Ecto neural progenitor cell (in vitro differentiated cells): ENCODE data around the gene FAM20C.

Experiments used
- DNase-seq: peaks from one replicate; pipeline ENCODE4 v3.0.0-alpha.2; 2018; ENCODE audit warnings: low spot score

Gene FAM20C

GRCh38 chr7:209906-210305 is 17.5 kb downstream of the FAM20C start:
- no peak for DNase-seq

GRCh38 chr7:210401-210925 is 18.1 kb downstream of the FAM20C start:
- DNase-seq = no peak

DNA sequence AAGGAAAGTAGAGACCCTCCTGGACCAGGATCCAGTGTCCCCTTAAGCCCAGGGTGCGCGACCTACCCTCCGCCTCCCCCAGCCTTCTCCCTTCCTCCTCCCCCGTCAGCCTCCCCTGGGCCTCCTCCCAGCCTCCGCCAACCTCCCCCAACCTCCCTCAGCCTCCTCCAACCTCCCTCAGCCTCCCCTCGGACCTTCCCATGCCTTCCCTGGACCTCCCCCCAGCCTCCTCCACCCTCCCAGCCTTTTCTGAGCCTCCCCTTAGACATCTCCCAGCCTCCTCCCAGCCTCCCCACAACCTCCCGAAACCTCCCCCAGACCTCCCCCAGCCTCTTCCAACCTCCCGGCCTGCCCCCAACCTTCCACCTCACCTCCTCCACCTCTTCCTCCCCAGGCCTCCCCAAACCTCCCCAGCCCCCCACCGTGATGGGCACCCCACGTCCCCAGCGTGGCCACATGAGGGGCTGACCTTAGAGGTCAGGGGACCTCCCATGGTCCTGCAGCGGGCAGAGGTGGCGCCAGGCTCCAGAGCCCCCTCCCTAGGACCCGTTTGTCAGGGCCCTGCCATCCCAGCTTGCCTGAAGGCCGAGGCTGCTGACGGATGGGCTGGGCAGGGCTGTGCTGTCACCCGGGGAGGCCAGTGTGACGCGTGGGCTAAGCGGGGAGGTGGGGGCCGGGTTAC is 18.8 kb downstream of the FAM20C start:
- DNase-seq = no peak

- DNase-seq = no peak
Observed at GRCh38 chr7:211715-212058, 19.3 kb downstream of the FAM20C start.

DNA sequence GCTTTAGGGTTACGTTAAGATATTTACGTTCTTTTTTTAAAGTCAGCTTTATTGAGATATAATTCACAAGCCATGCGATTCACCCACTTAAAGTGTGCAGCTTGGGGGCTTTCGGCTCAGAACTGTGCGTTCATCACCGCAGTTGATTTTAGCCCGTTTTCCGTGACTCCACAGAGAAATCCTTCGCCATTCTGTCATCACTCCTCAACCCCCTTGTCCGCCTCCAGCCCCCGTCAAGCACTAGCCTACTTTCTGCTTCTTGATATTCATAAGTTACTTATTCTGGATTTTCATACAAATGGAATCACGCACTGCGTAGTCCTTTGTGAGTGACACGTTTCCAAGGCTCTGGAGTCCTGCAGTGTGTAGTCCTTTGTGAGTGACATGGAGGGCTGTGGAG is 20.4 kb downstream of the FAM20C start:
- no peak for DNase-seq

GRCh38 chr7:213324-213993 is 21.1 kb downstream of the FAM20C start:
- DNase-seq = no peak

DNA sequence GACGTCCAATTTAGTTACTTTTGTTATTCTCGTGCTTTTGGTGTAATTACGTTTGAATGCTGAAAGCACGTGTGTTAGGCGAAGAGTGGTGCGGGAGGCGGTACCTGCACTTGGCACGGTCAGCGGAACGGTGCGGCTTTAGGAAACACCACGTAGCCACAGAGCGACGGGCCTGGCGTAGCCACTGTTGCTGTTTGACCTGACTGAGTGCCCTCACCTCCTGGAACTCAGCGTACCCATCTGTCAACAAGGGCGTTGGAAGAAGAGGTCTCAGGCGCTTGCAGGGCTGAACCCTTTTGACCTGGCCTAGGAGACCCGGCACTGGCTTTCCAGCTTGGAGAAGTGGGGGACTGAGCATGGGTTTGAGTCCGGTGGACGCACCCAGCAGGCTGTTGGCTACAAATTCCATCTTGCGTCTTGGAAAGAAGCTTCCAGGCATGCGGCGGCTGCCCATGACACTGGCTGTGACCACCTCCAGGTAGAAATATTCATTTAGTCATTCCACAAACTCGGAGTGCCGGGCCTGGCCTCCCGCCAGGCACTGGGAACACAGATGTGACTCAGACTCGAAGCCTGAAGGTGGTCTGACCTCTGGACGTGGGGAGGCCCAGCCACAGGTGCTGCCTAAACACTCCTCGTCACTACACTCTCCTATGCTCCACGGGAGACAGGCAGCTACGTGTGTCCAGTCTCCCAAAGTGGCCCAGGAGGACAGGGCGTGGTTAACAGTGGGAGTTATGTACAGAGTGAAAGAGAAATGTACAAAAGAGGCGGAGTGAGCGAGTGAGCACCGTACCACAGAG is 22.2 kb downstream of the FAM20C start:
- no peak for DNase-seq

- DNase-seq = no peak
Observed at GRCh38 chr7:216360-217300, 24.3 kb downstream of the FAM20C start.

GRCh38 chr7:217781-218180 is 25.4 kb downstream of the FAM20C start:
- no peak for DNase-seq

GRCh38 chr7:218316-218715 is 25.9 kb downstream of the FAM20C start:
- no peak for DNase-seq

DNA sequence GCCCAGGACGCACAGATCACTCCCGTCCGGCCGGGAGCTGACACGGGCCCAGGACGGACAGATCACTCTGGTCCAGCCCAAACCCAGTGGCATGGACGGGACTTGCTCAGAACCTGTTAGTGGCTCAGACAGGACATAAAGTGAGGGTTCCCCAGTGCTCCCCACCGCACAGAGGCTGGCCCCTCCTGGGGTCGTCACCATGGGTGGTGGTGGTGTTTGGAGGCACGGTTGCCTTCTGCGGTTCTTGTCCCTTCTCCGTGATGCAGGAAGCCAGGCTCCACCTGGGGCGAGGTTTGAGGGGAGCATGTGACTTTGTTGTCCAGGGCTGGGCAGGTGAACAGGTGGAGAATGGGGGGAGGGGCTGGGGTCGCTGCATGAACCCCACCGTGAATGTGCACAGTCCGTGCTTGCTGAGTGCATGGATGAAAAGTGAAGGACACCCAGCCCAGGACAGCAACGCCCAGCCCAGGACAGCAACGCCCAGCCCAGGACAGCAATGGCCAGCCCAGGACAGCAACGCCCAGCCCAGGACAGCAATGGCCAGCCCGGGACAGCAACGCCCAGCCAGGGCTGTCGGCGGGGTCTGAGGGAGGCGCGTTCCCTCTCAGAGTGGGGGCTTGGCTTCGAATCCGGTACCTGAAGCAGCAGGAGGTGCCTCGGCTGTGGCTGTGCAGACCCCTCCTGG is 26.7 kb downstream of the FAM20C start:
- no peak for DNase-seq

- DNase-seq = no peak
Observed at GRCh38 chr7:219581-220150, 27.3 kb downstream of the FAM20C start.

- DNase-seq = peak; percentile 75
Observed at GRCh38 chr7:220151-220841, 27.9 kb downstream of the FAM20C start.

DNA sequence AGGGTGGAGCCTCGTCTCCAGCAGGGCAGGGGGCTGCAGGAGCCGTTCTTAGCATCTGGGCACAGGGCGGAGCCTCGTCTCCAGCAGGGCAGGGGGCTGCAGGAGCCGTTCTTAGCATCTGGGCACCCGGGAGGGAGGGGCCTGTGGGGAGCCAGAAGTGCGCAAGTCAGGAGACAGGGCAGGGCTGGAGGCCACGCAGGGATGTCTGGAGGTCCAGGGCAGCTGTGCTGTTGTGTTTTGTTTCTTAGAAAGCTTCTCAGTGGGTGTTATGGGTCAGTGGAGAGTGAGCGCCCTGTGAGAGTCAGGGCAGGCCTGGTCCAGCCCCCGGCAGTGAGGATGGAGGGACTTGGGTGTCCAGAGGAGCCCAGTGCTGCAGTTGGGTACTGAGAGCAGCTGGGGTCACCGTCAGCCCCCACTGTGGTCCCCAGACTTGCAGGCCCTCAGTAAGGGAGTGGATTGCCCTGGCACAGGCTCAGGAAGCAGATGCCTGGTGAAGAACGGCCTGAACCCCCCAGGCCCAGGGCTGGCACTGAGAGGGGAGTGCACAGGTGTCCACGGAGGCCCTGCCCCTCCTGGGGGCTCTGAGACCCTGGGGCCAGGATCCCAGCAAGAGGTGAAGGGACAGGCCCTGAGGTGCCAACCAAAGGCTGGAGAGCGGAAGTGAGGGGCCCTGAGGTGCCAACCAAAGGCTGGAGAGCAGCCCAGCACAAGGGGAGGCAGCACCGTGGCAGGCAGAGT is 29.8 kb downstream of the FAM20C start:
- no peak for DNase-seq

DNA sequence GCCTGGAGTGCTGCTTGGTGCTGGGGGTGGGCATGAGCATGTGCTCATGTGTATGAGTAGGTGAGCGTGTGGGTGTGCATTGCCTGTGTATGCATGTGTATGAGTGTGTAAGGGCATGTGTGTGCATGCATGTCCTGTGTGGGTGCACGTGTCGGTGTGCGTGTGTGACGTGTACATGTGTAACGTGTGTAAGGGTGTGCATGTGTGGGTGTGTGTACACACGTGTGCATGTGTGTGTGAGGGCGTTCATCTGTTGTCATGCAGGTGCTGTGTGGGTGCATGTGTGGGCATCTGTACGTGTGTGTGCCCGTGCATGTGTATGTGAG is 30.3 kb downstream of the FAM20C start:
- no peak for DNase-seq

DNA sequence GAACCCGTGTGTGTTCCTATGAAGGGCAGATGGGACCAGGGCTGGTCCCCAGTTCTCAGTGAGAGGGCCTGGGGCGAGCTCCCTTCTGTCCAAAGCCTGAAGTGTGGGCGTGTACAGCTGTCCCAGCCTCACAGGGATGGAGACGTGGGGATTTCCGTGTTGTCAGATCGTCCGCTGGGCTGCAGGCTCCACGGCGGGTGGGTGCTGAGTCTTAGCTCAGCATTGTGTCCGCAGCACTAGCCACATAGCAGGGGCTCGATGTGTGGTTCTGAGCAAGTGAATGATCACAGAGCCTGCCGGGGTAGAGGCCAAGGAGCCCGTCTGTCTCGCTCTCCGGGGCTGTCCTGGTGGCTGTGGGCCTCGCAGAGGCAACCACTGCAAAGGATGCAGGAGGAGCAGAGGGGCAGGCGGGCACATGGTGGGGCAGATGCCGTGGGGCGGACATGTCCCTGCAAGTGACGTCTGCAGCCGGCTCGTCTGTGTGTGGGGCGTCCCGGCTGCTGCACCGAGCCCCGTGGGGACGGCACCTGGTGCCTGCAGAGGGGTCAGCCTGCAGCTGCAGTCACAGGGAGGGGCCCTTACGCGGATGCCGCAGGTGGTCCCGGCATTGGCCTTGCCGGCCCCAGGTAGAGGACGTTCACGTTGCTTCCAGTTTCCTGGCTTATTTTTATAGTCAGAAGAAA is 30.9 kb downstream of the FAM20C start:
- DNase-seq = no peak

DNA sequence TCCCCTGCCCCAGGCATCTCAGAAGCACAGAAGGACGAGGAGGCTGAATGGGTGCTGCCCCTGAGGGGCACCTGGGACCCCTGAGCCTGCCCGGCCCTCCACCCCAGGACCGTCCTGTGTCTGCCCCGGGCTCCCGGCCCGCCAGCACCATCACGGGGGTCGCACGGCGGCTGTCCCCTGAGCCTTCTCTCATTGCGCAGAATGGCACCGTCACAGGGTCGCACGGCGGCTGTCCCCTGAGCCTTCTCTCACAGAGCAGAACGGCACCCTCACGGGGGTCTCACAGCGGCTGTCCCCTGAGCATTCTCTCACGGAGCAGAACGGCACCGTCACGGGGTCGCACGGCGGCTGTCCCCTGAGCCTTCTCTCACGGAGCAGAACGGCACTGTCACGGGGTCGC is 31.5 kb downstream of the FAM20C start:
- no peak for DNase-seq

- no peak for DNase-seq
Observed at GRCh38 chr7:226281-226895, 34.0 kb downstream of the FAM20C start.

DNA sequence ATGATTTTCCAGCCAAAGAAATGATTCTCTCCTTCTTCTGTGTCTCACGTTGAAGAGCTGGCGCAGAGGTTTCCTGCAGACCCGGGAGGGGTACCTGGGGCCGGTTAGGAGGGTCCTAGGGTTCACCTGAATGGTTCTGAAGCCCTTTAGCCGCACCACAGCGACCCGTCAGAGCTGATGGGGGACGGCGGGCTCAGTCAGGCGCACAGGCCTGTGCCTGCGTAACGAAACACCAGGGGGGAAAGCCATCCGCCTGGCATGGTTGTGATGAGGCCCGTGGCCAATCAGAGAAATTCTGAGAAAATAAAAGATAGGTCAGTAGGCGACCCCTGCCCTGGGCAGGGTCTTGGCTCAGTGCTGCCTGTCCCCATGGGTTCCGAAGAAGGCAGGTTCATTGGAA is 35.6 kb downstream of the FAM20C start:
- no peak for DNase-seq
